DOHH2 (cell line): Measurements from ENCODE around the gene SDHB.

Experiments used
- H3F3A ChIP-seq: fragments of 200-600 bp; sonication (generic), shearing (Covaris generic); 2 replicates; pipeline ENCODE4 v1.6.0; 2016; ENCODE audit warnings: antibody characterized with exemption, mild to moderate bottlenecking; ENCODE audit not compliant: control insufficient read depth, insufficient read depth
- H3K27ac ChIP-seq: fragments of 200-600 bp; sonication (generic); 2 replicates; pipeline ENCODE4 v1.5.1; 2014; ENCODE audit warnings: low read depth, mild to moderate bottlenecking, low read length, moderate library complexity
- H3K27me3 ChIP-seq: fragments of 200-600 bp; sonication (generic); 2 replicates; pipeline ENCODE4 v1.6.1; 2014; ENCODE audit warnings: mild to moderate bottlenecking, low read length, mixed read lengths; ENCODE audit not compliant: control insufficient read depth
- H3K36me3 ChIP-seq: fragments of 200-600 bp; sonication (generic); 2 replicates; pipeline ENCODE4 v1.6.1; 2014; ENCODE audit warnings: mild to moderate bottlenecking, low read length, moderate library complexity, mixed read lengths; ENCODE audit not compliant: control insufficient read depth
- H3K4me1 ChIP-seq: fragments of 200-600 bp; sonication (generic); 2 replicates; pipeline ENCODE4 v1.6.1; 2014; ENCODE audit warnings: mild to moderate bottlenecking, low read length, mixed read lengths; ENCODE audit not compliant: control insufficient read depth
- H3K4me2 ChIP-seq: fragments of 200-600 bp; sonication (generic); 2 replicates; pipeline ENCODE4 v1.6.0; 2014; ENCODE audit warnings: mild to moderate bottlenecking, low read length, moderate library complexity
- H3K4me3 ChIP-seq: fragments of 200-600 bp; sonication (generic); 2 replicates; pipeline ENCODE4 v1.5.1; 2014; ENCODE audit warnings: mild to moderate bottlenecking, low read length, mixed read lengths
- H3K79me2 ChIP-seq: fragments of 200-600 bp; sonication (generic); 2 replicates; pipeline ENCODE4 v1.6.1; 2014; ENCODE audit warnings: mild to moderate bottlenecking, low read length, mixed read lengths; ENCODE audit not compliant: control insufficient read depth
- H3K9me2 ChIP-seq: fragments of 200-600 bp; sonication (generic); replicated peaks from 2 replicates; pipeline ENCODE4 v1.6.1; 2014; ENCODE audit warnings: mild to moderate bottlenecking, low read length, mixed read lengths; ENCODE audit not compliant: control insufficient read depth
- H3K9me3 ChIP-seq: fragments of 200-600 bp; sonication (generic); 2 replicates; pipeline ENCODE4 v1.6.1; 2014; ENCODE audit warnings: antibody characterized with exemption, low read length, mixed read lengths; ENCODE audit not compliant: control insufficient read depth, insufficient read depth
- H4K20me1 ChIP-seq: fragments of 200-600 bp; sonication (generic); 2 replicates; pipeline ENCODE4 v1.6.0; 2014; ENCODE audit warnings: low read depth, mild to moderate bottlenecking, antibody characterized with exemption, low read length, moderate library complexity; ENCODE audit not compliant: control insufficient read depth, insufficient read depth
- EZH2phosphoT487 ChIP-seq: fragments of 200-600 bp; sonication (generic); IDR thresholded peaks from 2 replicates; pipeline ENCODE4 v1.6.1; 2017; ENCODE audit warnings: borderline replicate concordance, mild to moderate bottlenecking, antibody characterized with exemption, low read length, moderate library complexity, mixed read lengths
- TF ChIP-seq, protein P1 (sequence below): fragments of 200-600 bp; sonication (generic); IDR thresholded peaks from one replicate; pipeline ENCODE4 v1.5.1; 2014; ENCODE audit warnings: antibody characterized with exemption, mild to moderate bottlenecking, low read depth, low read length; ENCODE audit not compliant: poor library complexity, severe bottlenecking

SDHB gene

DNA sequence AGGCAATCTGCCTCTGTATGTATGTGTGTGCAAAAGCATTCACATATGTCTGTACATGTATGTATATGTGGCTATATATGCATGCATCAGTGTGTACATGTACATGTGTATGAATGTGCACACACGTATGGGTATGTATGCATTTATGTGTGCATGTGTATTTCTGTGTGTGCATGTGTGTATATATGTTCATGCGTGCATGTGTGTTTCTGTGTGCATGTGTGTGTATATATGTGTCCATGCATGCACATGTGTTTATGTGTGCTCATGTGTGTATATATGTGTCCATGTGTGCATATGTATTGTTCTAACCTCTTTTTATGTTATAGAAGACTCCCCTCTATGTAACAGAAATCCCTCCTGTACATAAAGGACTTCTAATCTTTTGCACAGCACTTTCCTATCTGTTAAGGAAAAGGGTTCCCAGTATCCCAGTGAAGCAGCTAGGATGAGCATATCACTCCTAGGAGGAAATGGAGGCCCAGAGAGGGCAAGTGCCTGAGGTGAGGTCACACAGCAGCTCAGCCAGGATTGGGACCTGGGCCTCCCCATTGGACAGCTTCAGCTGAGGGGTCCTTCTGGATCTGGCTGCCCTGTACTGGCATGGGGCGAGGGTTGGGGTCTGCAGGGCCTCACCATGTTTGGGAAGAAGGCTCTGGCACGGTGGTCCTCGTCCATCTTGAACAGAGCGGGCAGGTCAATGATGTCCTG is 15.8 kb upstream of the SDHB start:
- H3K4me1 ChIP-seq: no peaks in the 10 kb centered on the region

DNA sequence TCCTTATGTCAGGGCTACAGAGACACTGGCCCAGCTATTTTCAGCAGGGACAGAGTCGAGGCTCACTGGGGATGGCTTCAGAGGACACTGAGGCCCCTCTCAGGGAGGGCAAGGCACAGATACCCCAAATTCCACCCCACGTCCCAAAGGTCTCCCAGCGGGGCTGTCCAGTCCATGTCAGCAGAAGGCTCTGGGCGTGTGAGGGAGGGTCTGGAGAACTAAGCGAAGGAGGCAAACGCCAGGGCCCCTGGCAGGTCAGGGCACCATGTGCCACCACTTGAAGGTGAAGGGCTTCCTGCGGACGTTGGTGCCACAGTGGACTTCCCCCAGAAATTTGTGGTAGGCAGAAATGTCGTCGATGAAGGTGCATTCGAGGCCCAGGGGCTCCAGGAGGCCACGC is 15.0 kb upstream of the SDHB start:
- Histone ChIP-seq H3K4me2 (no peak overlapping the region), H3K27ac (no peak overlapping the region), H3K9me2 (no peaks in the 10 kb centered on the region), H3K36me3 (no peaks in the 10 kb centered on the region), H3K27me3 (no peaks in the 10 kb centered on the region), H4K20me1 (no peaks in the 10 kb centered on the region), H3F3A (no peaks in the 10 kb centered on the region), H3K79me2 (no peaks in the 10 kb centered on the region), H3K4me1 (no peaks in the 10 kb centered on the region), H3K4me3 (no peak overlapping the region), H3K9me3 (no peaks in the 10 kb centered on the region)
- no peak for TF ChIP-seq EZH2phosphoT487
- TF ChIP-seq, protein P1, sequence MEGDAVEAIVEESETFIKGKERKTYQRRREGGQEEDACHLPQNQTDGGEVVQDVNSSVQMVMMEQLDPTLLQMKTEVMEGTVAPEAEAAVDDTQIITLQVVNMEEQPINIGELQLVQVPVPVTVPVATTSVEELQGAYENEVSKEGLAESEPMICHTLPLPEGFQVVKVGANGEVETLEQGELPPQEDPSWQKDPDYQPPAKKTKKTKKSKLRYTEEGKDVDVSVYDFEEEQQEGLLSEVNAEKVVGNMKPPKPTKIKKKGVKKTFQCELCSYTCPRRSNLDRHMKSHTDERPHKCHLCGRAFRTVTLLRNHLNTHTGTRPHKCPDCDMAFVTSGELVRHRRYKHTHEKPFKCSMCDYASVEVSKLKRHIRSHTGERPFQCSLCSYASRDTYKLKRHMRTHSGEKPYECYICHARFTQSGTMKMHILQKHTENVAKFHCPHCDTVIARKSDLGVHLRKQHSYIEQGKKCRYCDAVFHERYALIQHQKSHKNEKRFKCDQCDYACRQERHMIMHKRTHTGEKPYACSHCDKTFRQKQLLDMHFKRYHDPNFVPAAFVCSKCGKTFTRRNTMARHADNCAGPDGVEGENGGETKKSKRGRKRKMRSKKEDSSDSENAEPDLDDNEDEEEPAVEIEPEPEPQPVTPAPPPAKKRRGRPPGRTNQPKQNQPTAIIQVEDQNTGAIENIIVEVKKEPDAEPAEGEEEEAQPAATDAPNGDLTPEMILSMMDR: no peak

More for the DNA sequence above, 15.8 kb upstream of the SDHB start:
- Histone ChIP-seq H4K20me1 (no peaks in the 10 kb centered on the region), H3K36me3 (no peaks in the 10 kb centered on the region), H3K9me3 (no peaks in the 10 kb centered on the region), H3K4me2 (no peak overlapping the region), H3F3A (no peaks in the 10 kb centered on the region), H3K27ac (no peak overlapping the region), H3K27me3 (no peaks in the 10 kb centered on the region), H3K9me2 (no peaks in the 10 kb centered on the region), H3K79me2 (no peaks in the 10 kb centered on the region), H3K4me3 (no peak overlapping the region)
- TF ChIP-seq, protein P1: no peak
- no peak for TF ChIP-seq EZH2phosphoT487

DNA sequence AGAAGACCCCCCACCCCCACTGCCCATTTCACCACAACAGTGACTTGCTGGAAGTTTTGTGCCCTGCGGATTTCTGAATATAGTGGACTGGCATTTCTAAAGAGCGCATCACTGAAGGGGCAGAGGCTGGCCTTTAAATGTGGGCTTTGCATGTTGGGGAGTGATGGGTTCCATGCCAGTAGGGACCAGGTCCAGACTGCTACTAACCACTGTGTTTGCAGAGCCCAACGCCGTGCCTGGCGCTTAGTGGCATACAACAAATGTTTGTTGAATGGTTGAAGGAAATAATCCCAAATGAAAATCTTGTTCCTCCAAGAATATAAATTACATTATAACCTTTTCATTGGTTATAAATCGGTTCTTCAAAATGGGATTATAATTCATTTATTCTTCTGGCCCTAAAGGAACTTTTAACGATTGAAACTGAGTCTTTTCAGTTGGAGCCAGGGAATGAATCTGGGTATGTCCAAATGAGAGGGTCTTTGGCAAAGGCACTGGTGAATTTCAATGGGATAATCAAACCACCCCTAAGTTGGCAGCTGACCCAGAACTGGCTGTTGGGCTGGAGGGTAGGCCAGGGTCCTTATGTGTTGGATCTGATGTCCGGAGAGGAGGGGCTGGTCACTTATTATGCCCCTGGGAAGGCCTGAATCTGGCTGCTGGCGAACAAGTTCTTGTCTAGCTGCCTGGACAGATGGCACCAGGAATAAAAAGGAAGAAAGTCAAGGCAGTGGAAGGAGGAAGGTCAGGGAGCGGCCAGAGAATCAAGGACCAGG is 13.8 kb upstream of the SDHB start:
- Histone ChIP-seq H3K4me2 (no peak overlapping the region), H3K27me3 (no peaks in the 10 kb centered on the region)

More for the DNA sequence above, 13.8 kb upstream of the SDHB start:
- Histone ChIP-seq H4K20me1 (no peaks in the 10 kb centered on the region), H3K36me3 (no peaks in the 10 kb centered on the region), H3K79me2 (no peaks in the 10 kb centered on the region), H3K9me3 (no peaks in the 10 kb centered on the region), H3K9me2 (no peaks in the 10 kb centered on the region), H3K27ac (no peak overlapping the region), H3F3A (no peaks in the 10 kb centered on the region), H3K4me3 (no peak overlapping the region), H3K4me1 (peaks cover 5% of the 10 kb centered on the region; the same call in 1 of the 2 replicates)
- TF ChIP-seq, protein P1: no peak
- TF ChIP-seq EZH2phosphoT487: no peak
